ENCODE measurements around the gene RHOT1.

- TF ChIP-seq GATA2 (IDR thresholded peaks at IDR 0.05; ENCODE audit: low read depth, low read length), result no peak
- TF ChIP-seq GATA3 (IDR thresholded peaks at IDR 0.05; ENCODE audit: low read depth, low read length), result no peak
Observed at GRCh38 chr17:32160526-32160925, 18.2 kb downstream of the RHOT1 start.
